Measurements from ENCODE around the gene PYHIN1. TPM values are rescaled to one million over a fixed set of nuclear protein-coding genes. Genes with fewer than 3 reads are reported as not detected.

The PYHIN1 gene
- total RNA-seq, 4 donors from 2014 or later: 2.9 to 9.3 (median 5.8) TPM

DNA sequence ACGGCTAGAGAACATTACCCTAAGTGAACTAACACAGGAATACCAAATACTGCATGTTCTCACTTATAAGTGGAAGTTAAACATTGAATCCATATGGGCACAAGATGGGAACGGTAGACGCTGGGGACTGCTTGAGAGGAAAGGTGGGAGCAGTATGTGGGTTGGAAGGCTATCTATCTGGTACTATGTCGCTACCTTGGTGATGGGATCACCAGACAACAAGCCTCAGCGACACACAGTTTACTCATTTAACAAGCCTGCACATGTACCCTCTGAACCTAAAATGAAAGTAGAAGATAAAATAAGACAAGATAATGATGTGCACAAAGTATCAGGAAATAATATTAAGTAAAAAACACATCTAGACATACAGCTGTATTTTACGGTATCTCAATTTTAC, 819 bp downstream of the PYHIN1 start:
- TF ChIP-seq, protein P1, sequence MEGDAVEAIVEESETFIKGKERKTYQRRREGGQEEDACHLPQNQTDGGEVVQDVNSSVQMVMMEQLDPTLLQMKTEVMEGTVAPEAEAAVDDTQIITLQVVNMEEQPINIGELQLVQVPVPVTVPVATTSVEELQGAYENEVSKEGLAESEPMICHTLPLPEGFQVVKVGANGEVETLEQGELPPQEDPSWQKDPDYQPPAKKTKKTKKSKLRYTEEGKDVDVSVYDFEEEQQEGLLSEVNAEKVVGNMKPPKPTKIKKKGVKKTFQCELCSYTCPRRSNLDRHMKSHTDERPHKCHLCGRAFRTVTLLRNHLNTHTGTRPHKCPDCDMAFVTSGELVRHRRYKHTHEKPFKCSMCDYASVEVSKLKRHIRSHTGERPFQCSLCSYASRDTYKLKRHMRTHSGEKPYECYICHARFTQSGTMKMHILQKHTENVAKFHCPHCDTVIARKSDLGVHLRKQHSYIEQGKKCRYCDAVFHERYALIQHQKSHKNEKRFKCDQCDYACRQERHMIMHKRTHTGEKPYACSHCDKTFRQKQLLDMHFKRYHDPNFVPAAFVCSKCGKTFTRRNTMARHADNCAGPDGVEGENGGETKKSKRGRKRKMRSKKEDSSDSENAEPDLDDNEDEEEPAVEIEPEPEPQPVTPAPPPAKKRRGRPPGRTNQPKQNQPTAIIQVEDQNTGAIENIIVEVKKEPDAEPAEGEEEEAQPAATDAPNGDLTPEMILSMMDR (IDR thresholded peaks at IDR 0.05; ENCODE audit: low read depth): no peak

DNA sequence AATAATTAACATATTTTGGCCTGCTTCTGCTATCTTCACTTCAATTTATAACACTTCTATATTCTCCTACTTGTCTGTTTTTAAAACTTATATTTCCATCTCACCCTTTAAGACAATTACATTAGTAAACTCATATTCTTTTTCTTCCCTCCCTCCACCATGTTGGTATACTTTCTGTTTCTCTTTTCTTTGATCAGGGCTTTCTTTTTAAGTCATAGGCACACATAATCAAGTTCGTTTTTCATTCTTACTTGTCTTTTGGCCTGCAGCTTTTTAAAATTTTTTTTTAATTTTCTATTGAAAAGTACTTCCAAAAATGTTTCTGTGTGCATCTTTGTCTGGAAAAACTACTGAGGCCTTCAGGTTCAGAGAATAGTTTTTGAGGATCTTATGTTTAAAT, 2.3 kb downstream of the PYHIN1 start:
- TF ChIP-seq, protein P1 (IDR thresholded peaks at IDR 0.05; ENCODE audit: low read depth): no peak

DNA sequence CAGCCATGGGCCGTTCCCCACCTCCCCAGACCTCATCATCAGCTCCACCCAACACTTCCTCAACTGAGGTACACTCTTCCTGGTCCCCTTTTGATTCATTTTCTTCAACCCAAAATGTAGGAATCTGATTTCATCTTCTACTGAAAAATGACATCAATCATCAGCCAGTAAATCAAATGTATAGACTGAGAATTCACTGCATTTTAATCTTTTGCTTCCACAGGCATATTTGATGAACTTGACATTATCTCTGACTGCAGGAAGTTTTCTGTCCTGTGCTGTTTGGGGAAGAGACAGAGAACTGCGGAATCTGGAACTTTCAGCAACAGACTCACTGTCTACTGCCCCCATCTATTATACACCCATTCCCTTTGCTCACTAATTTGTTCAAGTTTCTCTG, 7.8 kb downstream of the PYHIN1 start:
- TF ChIP-seq, protein P1 (IDR thresholded peaks at IDR 0.05; ENCODE audit: low read depth): no peak

DNA sequence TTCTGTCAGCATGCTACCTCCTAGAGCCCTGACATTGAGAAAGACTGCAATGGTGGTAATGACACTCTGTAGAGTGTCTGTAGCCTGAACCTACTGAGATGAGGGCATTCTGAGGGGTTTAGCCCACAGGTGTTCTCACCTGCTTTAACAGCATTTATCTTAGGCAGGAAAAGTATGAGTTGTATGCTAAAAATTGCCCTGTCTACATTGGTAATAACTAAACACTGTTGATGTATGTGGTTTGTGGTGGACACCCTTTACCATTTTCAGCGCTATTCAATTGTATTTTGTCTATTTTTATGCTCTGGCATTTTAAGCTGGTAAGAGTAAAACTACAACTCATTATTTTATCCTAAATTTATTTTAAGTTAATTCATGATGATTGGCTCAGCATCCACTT, 10.0 kb downstream of the PYHIN1 start:
- TF ChIP-seq, protein P1 (IDR thresholded peaks at IDR 0.05; ENCODE audit: low read depth): no peak

DNA sequence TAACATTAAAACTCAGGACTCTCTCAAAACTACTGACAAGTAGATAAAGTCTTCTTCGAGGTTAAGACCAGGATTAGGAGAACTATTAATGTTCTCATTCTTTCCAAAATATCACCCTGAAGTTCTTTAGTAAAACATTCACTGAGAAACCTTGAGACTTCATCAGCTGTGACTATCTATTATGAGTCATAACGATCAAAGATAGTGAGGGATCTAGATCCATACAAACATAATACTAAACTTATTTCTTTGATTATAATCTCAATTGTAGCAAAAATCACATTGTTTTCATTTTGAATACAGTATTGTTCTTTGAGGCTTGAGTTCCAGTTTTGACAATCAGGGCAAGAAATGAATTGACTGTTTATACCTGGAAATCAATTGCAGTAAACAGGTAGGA, 11.1 kb downstream of the PYHIN1 start:
- TF ChIP-seq, protein P1 (IDR thresholded peaks at IDR 0.05; ENCODE audit: low read depth): no peak

DNA sequence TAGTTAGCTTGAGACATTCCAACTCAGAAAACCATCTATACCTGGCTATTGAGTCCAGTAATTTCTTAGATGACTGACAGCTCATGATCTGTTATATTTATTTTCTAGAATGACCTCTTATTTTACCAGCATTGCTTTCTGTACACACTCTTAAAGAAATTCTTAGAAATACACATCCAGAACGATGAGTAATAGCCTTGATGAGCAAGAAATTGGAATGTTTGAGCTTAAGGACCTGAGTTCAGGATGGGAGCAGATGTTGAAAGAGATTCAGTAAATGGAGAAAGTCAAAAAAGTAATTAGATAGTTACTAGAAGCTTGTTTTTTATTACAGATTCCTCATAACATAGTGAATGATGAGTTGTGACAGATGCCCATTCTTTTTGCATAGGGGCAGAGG, 11.7 kb downstream of the PYHIN1 start:
- TF ChIP-seq, protein P1 (IDR thresholded peaks at IDR 0.05; ENCODE audit: low read depth): no peak

DNA sequence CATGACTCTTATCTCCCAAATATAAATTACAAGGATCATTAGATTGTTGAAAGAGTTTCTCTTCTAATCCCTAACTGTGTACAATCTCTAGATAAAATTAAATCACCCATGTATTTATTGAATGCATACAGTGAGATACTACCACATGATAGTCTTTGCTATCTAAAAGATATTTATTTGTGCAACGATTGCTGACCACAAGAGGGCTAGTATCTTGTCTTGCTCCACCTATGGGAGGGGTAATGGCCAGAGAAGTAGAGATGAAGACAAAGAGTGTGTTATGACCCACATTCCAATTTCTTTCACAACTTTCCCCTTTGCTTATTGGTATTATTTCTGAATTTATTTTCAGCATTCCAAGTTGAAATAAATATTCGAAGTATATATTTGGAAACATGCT, 13.7 kb downstream of the PYHIN1 start:
- TF ChIP-seq, protein P1 (IDR thresholded peaks at IDR 0.05; ENCODE audit: low read depth): no peak
